ENCODE results near the gene VTA1.
"Not testable (repeated sequence)": the region's sequence is repeated elsewhere in the genome, so short reads cannot be mapped to it uniquely, and the experiment has no call there.

VTA1 gene

GRCh38 chr6:142146828-142147662 is at the start of gene VTA1, which contains the start of gene NMBR:
Gene VTA1 (plus strand): TSS chr6:142147263. CDS start chr6:142147288, 25 bp downstream.
Gene NMBR (minus strand): TSS chr6:142147122. CDS start chr6:142088658, 58,464 bp downstream.
- DNase-seq: peak; percentile 90

- not testable (repeated sequence) for DNase-seq
Measured at GRCh38 chr6:142104820-142105219, 42.2 kb upstream of the VTA1 start.

- DNase-seq: not testable (repeated sequence)
Measured at GRCh38 chr6:142110820-142111219, 36.2 kb upstream of the VTA1 start.

- DNase-seq: no peak
Measured at GRCh38 chr6:142112451-142113061, 34.5 kb upstream of the VTA1 start.

GRCh38 chr6:142117366-142117765 is 29.7 kb upstream of the VTA1 start:
- no peak for DNase-seq

- DNase-seq: no peak
Measured at GRCh38 chr6:142118328-142118727, 28.7 kb upstream of the VTA1 start.

GRCh38 chr6:142118925-142119324 is 28.1 kb upstream of the VTA1 start:
- DNase-seq: no peak

- DNase-seq: no peak
Measured at GRCh38 chr6:142121342-142121741, 25.7 kb upstream of the VTA1 start.

GRCh38 chr6:142130814-142131213 is 16.2 kb upstream of the VTA1 start:
- no peak for DNase-seq

- DNase-seq: no peak
Measured at GRCh38 chr6:142132625-142133024, 14.4 kb upstream of the VTA1 start, which contains the start of gene GJE1. Gene GJE1 (plus strand): TSS chr6:142132925. CDS start chr6:142133159, 234 bp downstream.

- no peak for DNase-seq
Measured at GRCh38 chr6:142138876-142139275, 8.2 kb upstream of the VTA1 start.

GRCh38 chr6:142141531-142141930 is 5.5 kb upstream of the VTA1 start:
- DNase-seq: not testable (repeated sequence)

- DNase-seq: no peak
Measured at GRCh38 chr6:142152746-142153145, 5.7 kb downstream of the VTA1 start.

- no peak for DNase-seq
Measured at GRCh38 chr6:142153196-142153595, 6.1 kb downstream of the VTA1 start.

GRCh38 chr6:142154336-142154735 is 7.3 kb downstream of the VTA1 start:
- DNase-seq: no peak

- no peak for DNase-seq
Measured at GRCh38 chr6:142155091-142155490, 8.0 kb downstream of the VTA1 start.

- no peak for DNase-seq
Measured at GRCh38 chr6:142155895-142156757, 9.1 kb downstream of the VTA1 start.

- not testable (repeated sequence) for DNase-seq
Measured at GRCh38 chr6:142156758-142157068, 9.7 kb downstream of the VTA1 start.

- no peak for DNase-seq
Measured at GRCh38 chr6:142162780-142163179, 15.7 kb downstream of the VTA1 start.

- no peak for DNase-seq
Measured at GRCh38 chr6:142165227-142165626, 18.2 kb downstream of the VTA1 start.

- no peak for DNase-seq
Measured at GRCh38 chr6:142167071-142167470, 20.0 kb downstream of the VTA1 start.

- no peak for DNase-seq
Measured at GRCh38 chr6:142167486-142167885, 20.4 kb downstream of the VTA1 start.

GRCh38 chr6:142171351-142171750 is 24.3 kb downstream of the VTA1 start:
- no peak for DNase-seq

All from SIG-M5 (cell line).